Measurements from ENCODE around the gene PADI3.

DNA sequence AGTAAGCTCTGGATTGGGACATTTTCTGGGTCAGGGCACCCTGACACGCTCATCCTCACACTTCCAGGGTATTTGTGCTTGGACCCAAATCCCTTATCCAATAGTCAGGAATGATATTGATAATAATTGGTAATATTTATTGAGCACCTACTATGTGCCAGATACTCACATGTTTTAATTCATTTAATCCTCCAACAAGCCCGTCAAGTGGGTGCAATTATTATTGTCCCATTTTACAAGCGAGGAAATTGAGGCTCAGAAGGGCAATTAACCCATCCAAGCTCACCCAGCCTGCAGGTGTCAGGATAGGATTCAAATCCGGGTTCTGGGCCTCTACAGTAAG, 11.4 kb upstream of the PADI3 start:
- no peak for TF ChIP-seq POLR2A (IDR thresholded peaks at IDR 0.05)
- TF ChIP-seq, protein P1, sequence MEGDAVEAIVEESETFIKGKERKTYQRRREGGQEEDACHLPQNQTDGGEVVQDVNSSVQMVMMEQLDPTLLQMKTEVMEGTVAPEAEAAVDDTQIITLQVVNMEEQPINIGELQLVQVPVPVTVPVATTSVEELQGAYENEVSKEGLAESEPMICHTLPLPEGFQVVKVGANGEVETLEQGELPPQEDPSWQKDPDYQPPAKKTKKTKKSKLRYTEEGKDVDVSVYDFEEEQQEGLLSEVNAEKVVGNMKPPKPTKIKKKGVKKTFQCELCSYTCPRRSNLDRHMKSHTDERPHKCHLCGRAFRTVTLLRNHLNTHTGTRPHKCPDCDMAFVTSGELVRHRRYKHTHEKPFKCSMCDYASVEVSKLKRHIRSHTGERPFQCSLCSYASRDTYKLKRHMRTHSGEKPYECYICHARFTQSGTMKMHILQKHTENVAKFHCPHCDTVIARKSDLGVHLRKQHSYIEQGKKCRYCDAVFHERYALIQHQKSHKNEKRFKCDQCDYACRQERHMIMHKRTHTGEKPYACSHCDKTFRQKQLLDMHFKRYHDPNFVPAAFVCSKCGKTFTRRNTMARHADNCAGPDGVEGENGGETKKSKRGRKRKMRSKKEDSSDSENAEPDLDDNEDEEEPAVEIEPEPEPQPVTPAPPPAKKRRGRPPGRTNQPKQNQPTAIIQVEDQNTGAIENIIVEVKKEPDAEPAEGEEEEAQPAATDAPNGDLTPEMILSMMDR (IDR thresholded peaks at IDR 0.05): peak in 1 of 6 experiments; percentile 4

Data from Peyer's patch (tissue), 4 donors.